HG03342 (cell line): ENCODE measurements around the gene TOB1.

Experiments
- ATAC-seq: cut with Tn5 transposase; IDR thresholded peaks from one replicate; pipeline ENCODE4 v1.9.1; 2021; ENCODE audit warnings: mild to moderate bottlenecking, moderate library complexity; ENCODE audit not compliant: unreplicated experiment

Gene TOB1

DNA sequence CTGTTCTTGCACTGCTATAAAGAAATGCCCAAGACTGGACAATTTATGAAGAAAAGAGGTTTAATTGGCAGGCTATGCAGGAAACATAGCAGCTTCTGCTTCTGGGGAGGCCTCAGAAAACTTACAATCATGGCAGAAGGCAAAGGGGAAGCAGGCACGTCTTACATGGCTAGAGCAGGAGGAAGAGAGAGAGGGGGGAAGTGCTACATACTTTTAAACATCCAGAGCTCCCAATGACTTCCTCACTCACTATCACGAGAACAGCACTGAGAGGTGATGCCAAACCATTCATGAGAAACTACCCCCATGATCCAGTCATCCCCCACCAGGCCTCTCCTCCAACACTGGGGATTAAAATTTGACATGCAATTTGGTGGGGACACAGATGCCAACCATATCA, 17.4 kb downstream of the TOB1 start:
- ATAC-seq = no peak

DNA sequence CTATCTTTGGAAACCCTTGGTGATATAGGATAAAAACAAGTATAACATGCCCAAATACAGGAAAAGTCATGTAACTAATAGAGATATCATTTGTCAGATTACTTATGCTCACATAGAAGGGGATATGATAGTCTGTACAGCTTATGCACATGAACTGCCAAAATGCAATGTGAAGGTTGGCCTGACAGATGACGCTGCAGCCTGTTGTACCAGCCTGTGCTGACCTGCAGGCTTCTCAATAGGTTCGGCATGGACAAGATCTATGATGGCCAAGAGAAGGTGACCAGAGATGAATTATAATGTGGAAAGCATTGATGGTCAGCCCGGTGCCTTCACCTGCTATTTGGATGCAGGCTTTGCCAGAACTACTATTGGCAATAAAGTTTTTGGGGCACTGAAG, 18.1 kb downstream of the TOB1 start:
- no peak for ATAC-seq

DNA sequence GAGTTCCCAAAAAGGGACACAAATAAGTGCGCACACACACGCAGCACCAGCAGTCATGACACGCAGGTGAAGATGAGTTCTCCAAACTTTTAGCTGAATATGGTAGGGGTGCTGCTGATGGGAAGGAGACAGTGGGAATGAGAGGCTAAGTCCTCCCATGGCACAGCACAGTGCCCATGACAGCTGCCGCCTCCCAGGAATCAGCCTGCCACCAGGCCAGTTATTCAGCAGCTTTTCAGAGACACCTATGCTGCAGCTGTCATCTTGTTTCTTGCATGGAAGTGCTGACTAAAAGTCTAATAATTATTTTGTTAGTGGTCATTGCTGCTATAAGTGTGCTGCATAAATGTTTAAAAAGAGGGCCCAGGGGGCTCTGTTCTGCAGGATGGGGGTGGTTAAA, 18.6 kb downstream of the TOB1 start:
- ATAC-seq = no peak

DNA sequence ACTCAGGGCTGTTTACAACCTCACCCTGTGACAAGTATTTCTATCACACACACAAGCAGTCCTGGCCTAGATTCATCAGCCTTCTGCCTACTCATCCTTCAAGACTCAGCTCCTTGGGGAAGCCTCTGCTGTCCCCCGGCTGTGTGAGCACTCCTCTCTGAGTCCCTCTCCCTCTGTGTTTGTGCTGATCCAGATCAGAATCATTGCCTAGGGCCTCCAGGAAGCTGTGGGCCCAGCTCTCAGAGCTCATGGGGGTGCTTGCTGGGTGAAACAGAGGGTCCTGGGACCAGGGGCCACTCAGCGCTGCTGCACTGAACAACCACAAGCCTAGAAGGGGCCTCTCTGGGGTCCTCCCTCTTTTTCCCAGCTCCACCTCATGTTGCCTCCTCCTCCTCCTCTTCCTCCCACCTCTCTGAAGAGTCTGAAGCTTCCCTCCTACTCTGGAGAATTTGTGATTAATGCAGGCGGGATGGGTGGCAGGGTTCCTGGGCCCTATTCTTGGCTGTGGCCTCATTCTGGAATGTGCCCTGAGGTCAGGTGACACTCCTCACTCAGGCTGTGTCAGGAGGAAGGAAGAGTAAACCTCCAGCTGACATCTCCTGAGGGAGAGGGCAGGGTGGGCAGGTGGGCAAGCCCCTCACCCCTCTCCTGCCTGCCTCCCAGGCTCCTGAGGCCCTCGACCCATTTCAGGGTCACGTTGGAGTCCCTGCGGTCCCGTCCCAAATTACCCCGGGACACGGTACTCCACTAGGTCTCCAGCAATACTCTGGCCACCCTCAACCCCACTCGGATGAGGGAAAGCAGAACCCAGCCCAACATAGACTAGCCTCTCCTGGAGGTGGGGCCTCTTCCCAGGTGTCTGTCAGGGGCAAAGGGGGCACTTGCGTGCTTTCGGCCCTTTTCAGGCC, 20.7 kb downstream of the TOB1 start:
- no peak for ATAC-seq

DNA sequence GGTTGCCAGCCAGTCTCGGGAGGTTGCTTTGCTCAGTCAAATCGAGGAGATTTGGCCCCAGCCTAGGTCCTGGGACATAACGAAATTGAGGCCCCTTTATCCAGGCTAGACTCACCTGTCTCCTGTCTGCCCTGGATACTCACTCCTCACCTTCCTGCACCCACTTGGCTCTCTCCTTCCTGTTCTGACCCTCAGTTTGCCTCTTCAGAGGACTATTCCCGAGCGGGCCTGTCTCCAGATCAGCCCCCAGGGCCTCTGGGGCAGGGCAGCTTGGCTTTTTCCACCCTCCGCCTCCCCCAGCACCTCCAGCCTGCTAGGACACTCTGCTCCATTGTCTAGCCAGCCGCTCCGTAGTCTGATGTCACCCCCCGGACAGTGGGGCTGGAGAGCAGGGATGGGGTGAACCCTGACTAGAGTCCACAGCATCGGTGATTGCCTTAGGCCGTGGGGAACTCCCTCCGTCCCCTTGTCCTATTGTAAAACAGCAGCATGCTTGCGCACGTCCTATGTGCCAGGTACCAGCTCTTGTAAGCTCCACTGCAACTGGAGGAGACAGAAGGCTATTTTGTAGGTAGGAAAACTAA, 21.9 kb downstream of the TOB1 start:
- no peak for ATAC-seq

DNA sequence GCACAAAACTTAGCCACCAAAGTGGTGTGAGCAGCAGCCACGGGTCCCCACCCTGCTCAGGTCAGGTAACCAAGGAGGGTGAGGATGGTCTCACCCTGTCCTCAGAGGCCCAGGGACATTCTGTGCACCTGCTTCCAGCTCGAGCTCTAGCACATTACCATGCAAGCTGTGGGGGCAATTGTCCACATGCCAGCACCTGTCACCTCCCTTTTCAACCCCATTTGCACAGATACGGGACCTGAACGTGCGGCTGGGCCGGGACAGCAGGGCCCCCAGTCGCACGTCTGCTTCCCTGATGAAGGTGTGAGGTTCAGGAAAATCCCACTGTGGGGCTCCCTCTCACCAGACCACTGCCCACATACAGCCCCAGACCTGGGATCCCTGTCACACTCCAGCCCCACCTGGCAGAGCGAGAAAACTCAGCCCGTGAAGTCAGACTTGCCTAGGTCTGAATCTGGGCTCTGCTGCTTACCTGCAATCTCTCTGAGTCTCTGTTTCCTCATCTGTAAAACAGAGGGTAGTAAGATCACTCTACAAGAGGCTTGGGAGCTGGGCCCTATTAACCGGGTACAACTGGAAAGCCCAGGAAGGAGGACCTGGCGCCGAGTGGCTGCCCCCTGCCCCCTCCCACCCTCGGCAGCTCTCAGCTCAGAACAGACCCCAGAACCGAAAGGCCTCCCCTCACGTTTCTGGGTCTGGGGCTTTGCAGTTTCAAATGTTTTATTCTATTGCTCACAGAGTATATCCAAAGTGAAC, 22.8 kb downstream of the TOB1 start:
- ATAC-seq = no peak

DNA sequence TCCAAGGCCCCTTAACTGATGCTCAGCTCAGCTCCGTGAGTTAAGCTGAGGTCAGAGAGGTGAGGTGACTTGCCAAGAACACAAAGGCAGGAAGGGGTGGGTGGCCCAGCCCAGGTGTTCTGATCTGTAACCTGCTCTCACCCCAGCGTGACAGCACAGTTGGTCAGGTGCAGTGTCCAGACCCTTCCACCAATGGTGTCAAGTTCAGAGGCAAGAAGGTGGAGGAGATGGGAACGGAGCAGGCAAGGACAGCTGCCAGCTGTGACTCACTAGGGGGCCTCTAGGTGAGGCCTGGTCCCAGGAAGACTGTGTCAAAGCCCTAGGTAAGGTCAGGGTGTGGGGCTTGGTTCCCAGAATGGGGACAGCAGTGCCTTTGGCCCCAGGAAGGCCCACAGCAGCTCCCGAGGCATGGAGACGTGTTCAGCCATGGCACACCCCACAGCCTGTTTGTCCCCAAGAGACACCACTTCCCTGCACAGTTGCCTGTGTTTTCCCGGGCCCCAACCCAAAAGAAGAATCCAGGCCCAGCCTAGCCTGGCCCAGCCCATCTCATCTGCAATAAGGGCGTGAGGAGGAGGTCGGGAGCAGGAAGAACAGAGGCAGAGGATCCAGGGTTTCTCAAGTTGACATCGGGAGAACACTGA, 23.5 kb downstream of the TOB1 start:
- no peak for ATAC-seq

DNA sequence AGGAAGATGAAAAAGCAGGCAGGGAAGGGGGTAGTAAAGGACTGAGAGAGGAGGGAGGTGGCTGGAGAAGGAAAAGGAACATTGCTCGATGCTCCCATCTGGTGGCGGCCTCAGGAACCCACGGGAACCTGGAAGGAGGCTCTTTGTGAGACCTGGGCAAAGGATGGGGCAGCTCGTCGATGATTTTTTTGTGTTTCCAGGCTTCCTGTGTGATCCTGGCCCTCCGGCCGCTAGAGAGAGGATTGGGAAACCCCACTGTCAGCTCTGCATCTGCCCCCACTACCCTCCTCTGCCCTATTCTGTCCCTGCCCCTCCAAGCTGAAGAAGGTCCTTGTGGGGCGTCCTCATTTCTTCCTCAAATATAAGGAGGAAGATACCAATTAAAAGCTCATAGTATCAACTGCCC, 24.2 kb downstream of the TOB1 start:
- no peak for ATAC-seq

DNA sequence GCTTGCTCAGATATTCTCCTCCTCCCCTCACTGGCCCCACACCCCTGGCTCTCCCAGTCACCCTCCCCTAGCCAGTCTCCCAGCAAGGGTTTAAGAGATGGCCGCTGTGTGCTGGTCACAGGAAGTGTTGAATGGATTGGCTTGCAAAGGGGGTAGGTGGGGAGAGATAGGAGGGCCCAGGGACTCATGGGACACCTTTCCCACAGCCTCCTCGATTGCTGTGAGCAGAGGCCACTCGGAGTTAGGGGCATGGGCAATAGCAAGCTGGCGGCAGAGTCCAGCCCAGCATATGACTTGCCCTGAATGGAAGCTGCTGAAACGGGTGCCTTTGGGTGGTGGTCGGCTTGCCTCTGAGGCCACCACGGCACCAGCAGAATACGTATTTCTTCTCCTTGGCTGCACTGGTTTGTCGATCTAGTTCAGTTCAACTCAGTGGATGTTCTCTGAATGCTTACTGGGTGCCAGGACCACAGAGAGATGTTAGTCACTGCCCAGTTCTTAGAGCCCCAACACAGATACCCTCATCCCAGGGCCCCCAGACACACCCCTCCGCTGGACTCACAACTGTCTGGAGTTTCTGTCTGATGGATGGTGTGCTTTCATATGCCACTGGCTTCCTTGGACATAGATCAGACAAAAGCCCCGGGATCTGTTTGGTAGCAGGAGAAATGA, 24.7 kb downstream of the TOB1 start:
- no peak for ATAC-seq

DNA sequence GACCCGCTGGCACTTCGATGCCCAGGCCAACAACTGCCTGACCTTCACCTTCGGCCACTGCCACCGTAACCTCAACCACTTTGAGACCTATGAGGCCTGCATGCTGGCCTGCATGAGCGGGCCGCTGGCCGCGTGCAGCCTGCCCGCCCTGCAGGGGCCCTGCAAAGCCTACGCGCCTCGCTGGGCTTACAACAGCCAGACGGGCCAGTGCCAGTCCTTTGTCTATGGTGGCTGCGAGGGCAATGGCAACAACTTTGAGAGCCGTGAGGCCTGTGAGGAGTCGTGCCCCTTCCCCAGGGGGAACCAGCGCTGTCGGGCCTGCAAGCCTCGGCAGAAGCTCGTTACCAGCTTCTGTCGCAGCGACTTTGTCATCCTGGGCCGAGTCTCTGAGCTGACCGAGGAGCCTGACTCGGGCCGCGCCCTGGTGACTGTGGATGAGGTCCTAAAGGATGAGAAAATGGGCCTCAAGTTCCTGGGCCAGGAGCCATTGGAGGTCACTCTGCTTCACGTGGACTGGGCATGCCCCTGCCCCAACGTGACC, 25.8 kb downstream of the TOB1 start:
- no peak for ATAC-seq

DNA sequence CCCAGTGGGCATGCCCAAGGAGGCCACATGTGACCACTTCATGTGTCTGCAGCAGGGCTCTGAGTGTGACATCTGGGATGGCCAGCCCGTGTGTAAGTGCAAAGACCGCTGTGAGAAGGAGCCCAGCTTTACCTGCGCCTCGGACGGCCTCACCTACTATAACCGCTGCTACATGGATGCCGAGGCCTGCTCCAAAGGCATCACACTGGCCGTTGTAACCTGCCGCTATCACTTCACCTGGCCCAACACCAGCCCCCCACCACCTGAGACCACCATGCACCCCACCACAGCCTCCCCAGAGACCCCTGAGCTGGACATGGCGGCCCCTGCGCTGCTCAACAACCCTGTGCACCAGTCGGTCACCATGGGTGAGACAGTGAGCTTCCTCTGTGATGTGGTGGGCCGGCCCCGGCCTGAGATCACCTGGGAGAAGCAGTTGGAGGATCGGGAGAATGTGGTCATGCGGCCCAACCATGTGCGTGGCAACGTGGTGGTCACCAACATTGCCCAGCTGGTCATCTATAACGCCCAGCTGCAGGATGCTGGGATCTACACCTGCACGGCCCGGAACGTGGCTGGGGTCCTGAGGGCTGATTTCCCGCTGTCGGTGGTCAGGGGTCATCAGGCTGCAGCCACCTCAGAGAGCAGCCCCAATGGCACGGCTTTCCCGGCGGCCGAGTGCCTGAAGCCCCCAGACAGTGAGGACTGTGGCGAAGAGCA, 26.4 kb downstream of the TOB1 start:
- no peak for ATAC-seq

DNA sequence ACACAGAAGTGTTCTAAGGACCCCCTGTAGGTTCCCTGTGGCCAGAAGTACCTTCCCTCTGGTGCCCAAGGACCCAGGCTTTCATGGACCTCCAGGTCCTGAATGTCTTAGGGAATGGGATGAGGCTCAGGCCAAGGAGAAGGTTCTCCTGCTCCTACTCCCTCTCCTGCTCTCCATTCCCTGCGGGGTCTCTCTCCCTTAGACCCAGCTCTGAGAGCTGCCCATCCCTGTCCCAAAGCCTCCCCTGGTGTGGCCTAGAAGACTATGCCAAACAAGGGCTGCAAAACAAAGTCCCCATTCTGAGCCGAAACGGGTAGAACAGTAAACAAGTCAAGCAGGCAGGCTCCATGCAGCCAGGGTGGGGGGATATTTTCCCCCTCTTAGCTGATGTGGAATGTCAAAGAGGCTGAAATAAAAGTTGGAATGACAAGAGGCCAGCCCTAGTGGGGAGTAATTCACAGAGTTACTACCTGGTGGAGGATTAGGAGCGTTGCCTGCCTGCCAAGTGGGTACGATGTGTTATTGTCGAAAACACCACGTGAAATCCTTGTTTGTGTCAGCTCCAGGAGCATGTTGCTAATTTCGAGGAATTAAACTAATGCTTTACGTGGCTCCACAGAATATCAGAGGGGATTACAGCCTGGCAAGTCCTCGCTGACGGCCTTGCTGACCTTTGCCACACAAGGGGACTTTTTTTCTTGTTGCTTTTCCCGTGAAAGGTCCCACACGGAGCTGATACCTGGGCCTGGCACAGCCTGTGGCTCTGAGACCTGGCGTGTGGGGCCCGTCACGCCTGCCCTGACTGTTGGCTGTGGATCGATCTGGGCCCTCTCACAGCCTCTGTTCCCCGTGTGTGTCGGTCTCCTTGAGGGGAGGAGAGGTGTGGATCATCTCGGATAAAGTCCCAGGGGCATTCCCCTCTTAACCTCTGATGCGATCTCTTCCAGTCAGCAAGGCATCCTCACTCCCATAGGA, 27.9 kb downstream of the TOB1 start:
- ATAC-seq = no peak

DNA sequence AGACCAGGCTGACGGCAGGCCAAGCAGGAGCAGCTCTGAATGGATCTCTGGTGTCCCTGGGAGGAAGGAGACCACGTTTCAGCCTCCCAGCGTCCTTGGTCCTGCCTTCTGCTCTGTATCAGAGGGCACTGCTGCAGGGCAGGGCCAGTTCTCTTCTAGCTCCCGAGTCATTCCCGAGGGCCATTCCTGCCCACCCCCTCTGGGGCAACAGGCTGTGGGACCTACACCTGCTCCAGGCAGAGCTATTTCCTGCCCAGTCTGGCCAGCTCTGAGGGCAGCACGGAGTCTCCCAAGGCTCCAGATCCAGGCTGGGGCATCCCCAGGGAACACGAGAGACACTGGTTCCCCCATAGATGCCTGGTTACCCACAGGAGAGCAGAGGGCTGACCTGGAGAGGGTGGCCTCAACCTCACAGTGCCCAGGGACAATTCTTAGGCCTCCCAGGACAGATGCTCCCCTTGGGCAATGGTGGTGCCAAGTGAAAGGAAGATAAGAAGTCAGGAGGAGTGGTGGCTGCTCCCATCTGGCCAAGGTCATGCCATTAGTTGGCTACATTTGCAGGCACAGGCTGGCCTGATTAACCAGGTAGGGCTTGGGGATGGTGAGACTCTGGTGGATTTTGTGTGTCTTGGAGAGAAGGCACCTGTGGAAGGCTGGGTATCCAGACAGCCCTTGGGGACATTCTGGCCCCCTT, 28.7 kb downstream of the TOB1 start:
- ATAC-seq = no peak

DNA sequence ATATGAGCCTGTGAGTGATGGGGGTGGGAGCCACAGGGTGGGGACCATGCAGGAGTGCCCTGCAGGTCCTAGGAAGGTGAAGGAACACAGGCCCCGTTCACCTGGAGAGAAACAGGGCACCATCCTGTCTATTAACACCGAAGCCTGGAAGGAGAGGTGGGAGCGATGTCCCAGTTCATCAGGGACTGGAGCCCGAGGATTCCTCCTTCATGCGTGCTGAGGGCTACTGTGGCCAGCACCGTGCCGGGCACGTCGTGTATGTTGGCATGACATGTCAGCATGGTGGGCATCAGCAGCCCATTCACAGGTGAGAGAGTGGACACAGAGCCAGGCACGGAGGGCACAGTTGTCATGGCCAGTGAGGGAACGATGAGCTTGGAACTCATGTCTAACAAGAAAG, 29.3 kb downstream of the TOB1 start:
- ATAC-seq = no peak

DNA sequence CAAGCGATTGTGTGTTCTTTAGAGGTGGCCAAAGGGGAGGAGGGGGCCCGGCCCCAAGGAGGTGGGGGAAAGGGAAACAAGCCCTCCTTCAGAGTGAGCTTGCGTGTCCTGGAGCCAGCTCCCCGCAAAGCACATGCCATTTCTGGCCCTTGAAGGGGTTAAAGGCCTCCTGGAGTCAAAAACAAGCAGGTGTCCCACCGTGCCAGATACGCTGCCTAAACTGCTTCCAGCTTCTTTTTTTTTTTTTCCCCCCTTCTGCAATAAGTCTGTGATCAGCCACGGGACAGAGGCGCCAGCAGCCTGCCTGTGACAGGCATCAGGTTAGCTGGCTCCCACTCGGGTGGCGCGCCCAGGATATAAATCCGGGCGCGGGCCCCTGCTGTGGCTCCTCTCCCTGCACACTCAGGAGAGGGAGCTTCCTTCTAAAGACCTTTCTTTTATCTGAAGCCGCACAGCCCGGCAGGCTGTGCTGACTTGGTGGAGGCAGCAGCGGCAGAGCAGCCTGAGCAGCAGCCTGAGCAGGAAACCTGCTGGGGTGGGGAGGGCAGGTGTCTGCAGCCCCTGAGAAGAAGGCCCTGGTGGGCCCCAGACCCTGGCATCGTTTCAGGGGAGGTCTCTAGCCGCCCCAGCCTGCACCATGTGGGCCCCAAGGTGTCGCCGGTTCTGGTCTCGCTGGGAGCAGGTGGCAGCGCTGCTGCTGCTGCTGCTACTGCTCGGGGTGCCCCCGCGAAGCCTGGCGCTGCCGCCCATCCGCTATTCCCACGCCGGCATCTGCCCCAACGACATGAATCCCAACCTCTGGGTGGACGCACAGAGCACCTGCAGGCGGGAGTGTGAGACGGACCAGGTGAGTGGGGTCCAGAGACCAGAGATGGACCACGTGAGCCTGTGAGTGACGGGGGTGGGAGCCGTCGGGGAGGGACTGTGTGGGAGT, 30.6 kb downstream of the TOB1 start, which contains the start of gene WFIKKN2:
Gene WFIKKN2, plus strand, starts transcription at position 286 of the 934 bp plus-strand sequence. Its CDS starts 352 bp downstream, at position 638.
- no peak for ATAC-seq

DNA sequence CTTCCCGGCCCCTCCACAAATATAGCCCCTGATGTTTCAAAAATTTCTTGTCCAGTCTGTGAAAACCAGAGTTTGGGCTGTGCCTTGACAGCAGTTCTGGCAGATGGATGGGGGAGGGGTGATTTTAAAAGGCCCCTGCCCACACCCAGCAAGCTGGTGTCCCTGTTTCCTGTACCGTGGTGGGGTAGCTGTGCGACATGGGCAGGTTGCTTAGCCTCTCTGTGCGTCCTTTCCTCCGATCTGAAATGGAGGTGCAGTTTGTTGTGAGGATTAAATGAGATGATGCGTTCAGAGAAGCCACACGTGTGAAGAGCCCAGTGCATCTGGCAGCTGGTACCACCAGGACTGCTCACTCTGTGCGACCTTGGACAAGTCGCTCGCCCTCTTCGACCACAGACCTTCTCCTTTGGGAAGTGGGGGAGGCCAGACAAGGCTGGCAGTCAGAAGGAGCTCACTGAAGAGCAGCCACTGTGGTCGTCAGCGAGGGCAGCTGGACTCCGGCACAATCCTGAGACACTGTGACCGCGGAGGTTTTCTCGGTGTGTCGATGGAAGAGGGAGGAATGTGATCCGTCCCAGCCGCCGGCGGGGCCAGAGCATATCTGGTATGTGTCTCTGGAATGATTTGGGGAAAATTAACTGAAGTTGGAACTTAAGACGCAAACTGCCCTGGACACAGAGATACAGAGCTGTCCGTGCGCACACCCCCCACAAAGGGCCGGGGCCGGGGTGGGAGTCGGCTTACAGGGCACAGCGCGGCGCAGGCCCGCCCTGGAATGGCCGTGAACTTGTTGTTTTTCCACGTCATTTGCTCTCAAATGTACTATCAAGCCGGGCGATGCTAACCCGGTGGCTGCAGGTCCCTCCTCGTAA, 31.5 kb downstream of the TOB1 start:
- ATAC-seq = no peak
